Inflammatory macrophage (primary cell): Measurements from ENCODE around the gene ZNF764.

Experiments used
- DNase-seq, 2 donors: peaks; one replicate each; pipeline ENCODE4 v3.0.0-alpha.2; 2020 to 2022

ZNF764 gene

GRCh38 chr16:30569746-30570635 is 11.8 kb upstream of the ZNF764 start:
- no peak for DNase-seq

GRCh38 chr16:30569281-30569680 is 11.1 kb upstream of the ZNF764 start:
- DNase-seq: no peak

GRCh38 chr16:30567991-30568638 is 9.9 kb upstream of the ZNF764 start:
- DNase-seq: peak; percentile 81 to 82

GRCh38 chr16:30567160-30567990 is 9.2 kb upstream of the ZNF764 start:
- DNase-seq: no peak

- DNase-seq: no peak
These were observed 8.4 kb upstream of the ZNF764 start for GRCh38 chr16:30566531-30566930.

- DNase-seq: no peak
These were observed 7.8 kb upstream of the ZNF764 start for GRCh38 chr16:30565984-30566383.

- no peak for DNase-seq
These were observed 7.4 kb upstream of the ZNF764 start for GRCh38 chr16:30565526-30565925.

GRCh38 chr16:30562021-30562420 is 3.8 kb upstream of the ZNF764 start:
- DNase-seq: no peak

GRCh38 chr16:30561089-30561816 is 3.1 kb upstream of the ZNF764 start:
- DNase-seq: peak in 1 of 2 donors; percentile 17

- DNase-seq: peak; percentile 50 to 59
These were observed 1.5 kb upstream of the ZNF764 start for GRCh38 chr16:30559690-30560089.

- no peak for DNase-seq
These were observed 709 bp upstream of the ZNF764 start for GRCh38 chr16:30558789-30559377.

GRCh38 chr16:30557707-30557956 is 542 bp downstream of the ZNF764 start:
- no peak for DNase-seq

- DNase-seq: no peak
These were observed 2.1 kb downstream of the ZNF764 start for GRCh38 chr16:30556125-30556473.

- DNase-seq: no peak
These were observed 2.7 kb downstream of the ZNF764 start for GRCh38 chr16:30555315-30556124.

- DNase-seq: no peak
These were observed 3.4 kb downstream of the ZNF764 start for GRCh38 chr16:30554557-30555314.

GRCh38 chr16:30553393-30553899 is 4.7 kb downstream of the ZNF764 start:
- peak in 1 of 2 donors; percentile 29 for DNase-seq

- DNase-seq: no peak
These were observed 5.2 kb downstream of the ZNF764 start for GRCh38 chr16:30552956-30553355.

- no peak for DNase-seq
These were observed 6.4 kb downstream of the ZNF764 start for GRCh38 chr16:30551781-30552180.

GRCh38 chr16:30548416-30549253 is 9.5 kb downstream of the ZNF764 start:
- DNase-seq: no peak

- DNase-seq: peak; percentile 60 to 65
These were observed 12.1 kb downstream of the ZNF764 start for GRCh38 chr16:30546115-30546514.
